Measurements from ENCODE around the gene DAAM2.

The DAAM2 gene

GRCh38 chr6:39876826-39877225, 84.7 kb downstream of the DAAM2 start:
- CTCF ChIA-PET = interaction anchor here (0.7 to 3.4 kb wide), 3 partner anchors 11 to 13 kb away, joined by 3 to 23 read pairs (median 3); no protein-coding TSS in a partner anchor
- POLR2A ChIA-PET = no interaction called here
- TF ChIP-seq CTCF (IDR thresholded peaks at IDR 0.05; ENCODE audit: control extremely low read depth, extremely low read depth, low read depth, missing control alignments) = no peak
- no peak for DNase-seq (ENCODE audit: extremely low spot score)

DNA sequence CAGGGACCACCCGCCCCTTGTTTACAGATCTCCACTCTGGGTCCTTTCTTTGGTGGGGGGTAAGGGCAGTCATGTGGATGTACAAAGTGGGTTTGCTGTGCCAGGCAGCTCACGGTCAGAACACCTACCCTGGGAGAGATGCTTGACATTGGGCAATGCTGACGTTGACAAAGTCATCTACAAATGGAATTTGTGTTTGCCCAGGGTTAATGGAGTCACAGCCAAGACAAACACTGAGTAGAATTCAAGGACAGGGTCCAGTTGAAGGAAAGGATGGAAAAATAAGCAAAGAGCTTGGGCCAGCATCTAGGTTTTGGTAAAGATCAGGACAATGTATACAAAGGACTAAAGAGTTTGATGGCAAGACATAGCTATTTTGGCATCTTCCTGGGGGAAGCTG, 87.4 kb downstream of the DAAM2 start:
- no peak for TF ChIP-seq CTCF (IDR thresholded peaks at IDR 0.05; ENCODE audit: control extremely low read depth, extremely low read depth, low read depth, missing control alignments)
- ChIA-PET POLR2A (no interaction called here), CTCF (interaction anchor here (1.2 to 2.7 kb wide), 2 partner anchors 14 to 16 kb away, joined by 3 to 17 read pairs; no protein-coding TSS in a partner anchor)
- no peak for DNase-seq (ENCODE audit: extremely low spot score)

DNA sequence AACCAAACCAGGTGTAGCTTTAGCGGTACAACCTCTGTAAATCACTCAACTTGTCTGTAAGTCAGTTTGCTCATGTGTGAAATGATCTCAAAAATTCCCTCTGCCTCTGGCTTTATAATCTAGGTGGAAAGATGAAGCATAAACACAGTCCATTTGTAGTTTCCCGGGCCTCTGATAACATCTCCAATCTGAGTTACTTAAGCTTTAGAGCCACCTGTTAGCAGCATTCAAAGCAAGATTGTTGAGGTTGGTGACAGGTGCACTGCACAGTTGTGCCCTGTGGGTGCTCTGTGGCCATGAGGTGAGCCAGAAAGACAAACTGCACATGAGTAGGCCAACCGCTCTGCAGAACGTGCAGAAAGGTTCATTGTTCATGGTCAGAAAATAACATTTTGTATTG, 88.4 kb downstream of the DAAM2 start:
- POLR2A ChIA-PET = no interaction called here
- CTCF ChIA-PET = interaction anchor here (0.7 to 2.7 kb wide), 4 partner anchors 15 to 518 kb away, joined by 3 to 17 read pairs (median 4); no protein-coding TSS in a partner anchor
- TF ChIP-seq CTCF (IDR thresholded peaks at IDR 0.05; ENCODE audit: control extremely low read depth, extremely low read depth, low read depth, missing control alignments) = no peak
- DNase-seq (ENCODE audit: extremely low spot score) = no peak

GRCh38 chr6:39881851-39882530, 89.8 kb downstream of the DAAM2 start:
- CTCF ChIA-PET = interaction anchor here (1.9 kb wide), 1 partner anchor 16 kb away, joined by 7 read pairs; no protein-coding TSS in a partner anchor
- DNase-seq (ENCODE audit: extremely low spot score) = no peak
- POLR2A ChIA-PET = no interaction called here
- no peak for TF ChIP-seq CTCF (IDR thresholded peaks at IDR 0.05; ENCODE audit: control extremely low read depth, extremely low read depth, low read depth, missing control alignments)

DNA sequence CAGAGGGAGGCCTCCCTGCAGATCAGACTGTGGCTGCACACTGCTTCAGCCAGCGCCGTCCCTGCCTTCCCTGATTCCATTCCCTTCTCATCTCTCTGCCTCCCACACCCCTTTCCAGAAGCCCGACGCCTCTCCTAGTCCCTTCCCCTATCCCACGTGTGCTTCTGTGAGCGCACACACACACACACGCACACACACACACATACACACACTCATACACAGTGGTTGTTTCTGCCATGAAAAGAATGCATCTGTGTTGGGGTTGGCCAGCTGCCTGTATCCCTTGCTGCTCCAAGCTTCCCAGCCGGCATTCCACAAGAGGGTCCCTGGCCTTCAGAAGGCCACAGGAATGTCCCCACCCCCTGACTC, 90.3 kb downstream of the DAAM2 start:
- DNase-seq (ENCODE audit: extremely low spot score) = no peak
- no peak for TF ChIP-seq CTCF (IDR thresholded peaks at IDR 0.05; ENCODE audit: control extremely low read depth, extremely low read depth, low read depth, missing control alignments)
- ChIA-PET POLR2A (no interaction called here), CTCF (interaction anchor here (1.9 kb wide), 1 partner anchor 17 kb away, joined by 7 read pairs; no protein-coding TSS in a partner anchor)

- no peak for DNase-seq (ENCODE audit: extremely low spot score)
- ChIA-PET POLR2A (no interaction called here), CTCF (interaction anchor here (0.8 kb wide), 1 partner anchor 19 kb away, joined by 4 read pairs; no protein-coding TSS in a partner anchor)
- no peak for TF ChIP-seq CTCF (IDR thresholded peaks at IDR 0.05; ENCODE audit: control extremely low read depth, extremely low read depth, low read depth, missing control alignments)
Observed at GRCh38 chr6:39884696-39885095, 92.5 kb downstream of the DAAM2 start.

All from GM10248 (cell line).